Rectal smooth muscle tissue (tissue), 1 donor: Measurements from ENCODE around the gene DDX41.
A peak's percentile ranks its signal among the peaks of the same experiment; 100 is the strongest.
"Not testable (repeated sequence)": the region's sequence is repeated elsewhere in the genome, so short reads cannot be mapped to it uniquely, and the experiment has no call there.

Source experiments
- H3K27ac ChIP-seq: one replicate; pipeline ENCODE4 v1.7.0; 2013; ENCODE audit warnings: low read depth, low read length, inconsistent platforms
- H3K27me3 ChIP-seq: one replicate; pipeline ENCODE4 v1.7.0; 2013; ENCODE audit warnings: low read length; ENCODE audit not compliant: control insufficient read depth, insufficient read depth
- H3K36me3 ChIP-seq: one replicate; pipeline ENCODE4 v1.7.0; 2013; ENCODE audit warnings: low read length; ENCODE audit not compliant: control insufficient read depth, insufficient read depth
- H3K4me1 ChIP-seq: one replicate; pipeline ENCODE4 v1.7.0; 2013; ENCODE audit warnings: low read length; ENCODE audit not compliant: control insufficient read depth, insufficient read depth
- H3K4me3 ChIP-seq: one replicate; pipeline ENCODE4 v1.7.0; 2013; ENCODE audit warnings: low read length
- H3K9ac ChIP-seq: one replicate; pipeline ENCODE4 v1.7.0; 2013; ENCODE audit warnings: low read length

The DDX41 gene

GRCh38 chr5:177516601-177517568 is at the start of gene DDX41:
TSS of gene DDX41 (minus strand) at chr5:177516961. CDS start at chr5:177516945, 16 bp downstream.
- no peaks in the 10 kb centered on the region for H3K27me3 ChIP-seq
- peaks cover 7% of the 10 kb centered on the region for H3K4me1 ChIP-seq
- peak within 1 kb of the TSS; percentile 99 for H3K4me3 ChIP-seq
- H3K27ac ChIP-seq = peak within 1 kb of the TSS; percentile 86
- peaks cover 25% of the 10 kb centered on the region for H3K36me3 ChIP-seq
- H3K9ac ChIP-seq = peak within 1 kb of the TSS; percentile 82

GRCh38 chr5:177565046-177565445 is 48.3 kb upstream of the DDX41 start:
- H3K27ac ChIP-seq = no peak overlapping the region
- H3K36me3 ChIP-seq = no peaks in the 10 kb centered on the region
- no peaks in the 10 kb centered on the region for H3K4me1 ChIP-seq
- no peak overlapping the region for H3K9ac ChIP-seq
- H3K4me3 ChIP-seq = no peak overlapping the region
- no peaks in the 10 kb centered on the region for H3K27me3 ChIP-seq

- not testable (repeated sequence) for H3K4me3 ChIP-seq, H3K27ac ChIP-seq, H3K9ac ChIP-seq, H3K36me3 ChIP-seq, H3K4me1 ChIP-seq, H3K27me3 ChIP-seq
Measured at GRCh38 chr5:177559446-177559941, 42.7 kb upstream of the DDX41 start.

- Histone ChIP-seq H3K4me1 (peaks cover 3% of the 10 kb centered on the region), H3K4me3 (no peak overlapping the region), H3K27me3 (no peaks in the 10 kb centered on the region), H3K36me3 (no peaks in the 10 kb centered on the region), H3K27ac (no peak overlapping the region), H3K9ac (no peak overlapping the region)
Measured at GRCh38 chr5:177557796-177558195, 41.0 kb upstream of the DDX41 start.

- Histone ChIP-seq H3K4me1 (peaks cover 8% of the 10 kb centered on the region), H3K4me3 (no peak overlapping the region), H3K27ac (no peak overlapping the region), H3K36me3 (no peaks in the 10 kb centered on the region), H3K9ac (no peak overlapping the region), H3K27me3 (no peaks in the 10 kb centered on the region)
Measured at GRCh38 chr5:177557041-177557647, 40.4 kb upstream of the DDX41 start.

GRCh38 chr5:177555665-177556064 is 38.9 kb upstream of the DDX41 start:
- H3K27ac ChIP-seq = no peak overlapping the region
- H3K4me3 ChIP-seq = no peak overlapping the region
- H3K9ac ChIP-seq = no peak overlapping the region
- H3K36me3 ChIP-seq = no peaks in the 10 kb centered on the region
- H3K27me3 ChIP-seq = no peaks in the 10 kb centered on the region
- H3K4me1 ChIP-seq = peaks cover 8% of the 10 kb centered on the region

- H3K4me3 ChIP-seq = peak overlapping the region; percentile 72
- H3K27me3 ChIP-seq = no peaks in the 10 kb centered on the region
- no peak overlapping the region for H3K27ac ChIP-seq
- peaks cover 3% of the 10 kb centered on the region for H3K36me3 ChIP-seq
- no peak overlapping the region for H3K9ac ChIP-seq
- peaks cover 8% of the 10 kb centered on the region for H3K4me1 ChIP-seq
Measured at GRCh38 chr5:177555228-177555627, 38.5 kb upstream of the DDX41 start.

GRCh38 chr5:177554474-177555111 is 37.8 kb upstream of the DDX41 start, which contains the start of gene FAM193B:
TSS of gene FAM193B (minus strand) at chr5:177554563. CDS start at chr5:177554458, 105 bp downstream.
- H3K4me1 ChIP-seq = peaks cover 8% of the 10 kb centered on the region
- peak within 1 kb of the TSS; percentile 80 for H3K4me3 ChIP-seq

GRCh38 chr5:177553671-177554429 is 37.1 kb upstream of the DDX41 start:
- peak overlapping the region; percentile 16 for H3K9ac ChIP-seq
- peaks cover 8% of the 10 kb centered on the region for H3K4me1 ChIP-seq
- H3K4me3 ChIP-seq = peak overlapping the region; percentile 80
- peak overlapping the region; percentile 55 for H3K27ac ChIP-seq
- H3K36me3 ChIP-seq = peaks cover 4% of the 10 kb centered on the region
- no peaks in the 10 kb centered on the region for H3K27me3 ChIP-seq

More at GRCh38 chr5:177554474-177555111, 37.8 kb upstream of the DDX41 start, which contains the start of gene FAM193B:
- peak within 1 kb of the TSS; percentile 16 for H3K9ac ChIP-seq
- H3K27me3 ChIP-seq = no peaks in the 10 kb centered on the region
- H3K27ac ChIP-seq = peak within 1 kb of the TSS; percentile 55
- H3K36me3 ChIP-seq = peaks cover 4% of the 10 kb centered on the region

- Histone ChIP-seq H3K9ac (peak overlapping the region; percentile 1), H3K27me3 (no peaks in the 10 kb centered on the region), H3K4me1 (peaks cover 11% of the 10 kb centered on the region), H3K36me3 (peaks cover 4% of the 10 kb centered on the region), H3K4me3 (peak overlapping the region; percentile 80), H3K27ac (no peak overlapping the region)
Measured at GRCh38 chr5:177552839-177553455, 36.2 kb upstream of the DDX41 start.

GRCh38 chr5:177550122-177550521 is 33.4 kb upstream of the DDX41 start:
- Histone ChIP-seq H3K4me1 (peaks cover 29% of the 10 kb centered on the region), H3K4me3 (no peak overlapping the region), H3K9ac (no peak overlapping the region), H3K36me3 (peaks cover 4% of the 10 kb centered on the region), H3K27ac (no peak overlapping the region), H3K27me3 (no peaks in the 10 kb centered on the region)
